K562 (cell line): ENCODE measurements around the gene PDE6D. TPM values are rescaled to one million over a fixed set of nuclear protein-coding genes. Genes with fewer than 3 reads are reported as not detected.

ENCODE experiments used
- FIP1L1 ChIP-seq: fragments of 200-400 bp; formaldehyde crosslinking; IDR thresholded peaks from 2 replicates; pipeline ENCODE4 v1.6.1; 2018; ENCODE audit warnings: mild to moderate bottlenecking, low read depth, low read length; ENCODE audit not compliant: poor library complexity, severe bottlenecking
- HCFC1 ChIP-seq: IDR thresholded peaks from 2 replicates; pipeline ENCODE4 v1.6.1; 2012; ENCODE audit warnings: low read depth, low read length, improper control_type of control experiment
- PRMT5 ChIP-seq: sonication (generic); formaldehyde crosslinking; IDR thresholded peaks from 2 replicates; pipeline ENCODE4 v1.5.0; 2020; ENCODE audit warnings: missing genetic modification reagents
- SMAD4 ChIP-seq: fragments of 250-450 bp; sonication (Bioruptor Pico); conservative IDR thresholded peaks from 2 replicates; pipeline ENCODE4 v1.8.0; 2021; ENCODE audit warnings: inconsistent platforms, mild to moderate bottlenecking, moderate library complexity
- TAF1 ChIP-seq: IDR thresholded peaks from 2 replicates; pipeline ENCODE4 v1.6.1; 2011; ENCODE audit warnings: mild to moderate bottlenecking, low read length, moderate library complexity; ENCODE audit not compliant: insufficient read depth, control insufficient read depth, severe bottlenecking; ENCODE audit errors: extremely low read depth
- ZNF57 ChIP-seq: fragments of 450-650 bp; formaldehyde crosslinking; IDR thresholded peaks from 2 replicates; pipeline ENCODE4 v1.4.0; 2020; ENCODE audit warnings: mild to moderate bottlenecking, moderate library complexity
- ZNF79 ChIP-seq: fragments of 250-450 bp; sonication (Bioruptor Pico); IDR thresholded peaks from 2 replicates; pipeline ENCODE4 v1.4.0; 2020; ENCODE audit warnings: low read depth, mild to moderate bottlenecking, moderate library complexity
- polyA plus RNA-seq, 8 experiments: library from polyadenylated mRNA; depleted of rRNA in 4 of 8; stranded (reverse) in 5 of 8; unstranded in 3 of 8; fragments of >200 nt; fragmentation: Nextera tagmentation in 2 of 8; fragmentation: Illumina TruSeq in 1 of 8; extraction: Ambion mirVana in 2 of 8; extraction: Trizol in 1 of 8; gene quantifications; 2 replicates each; pipeline versions ENCODE4 v1.2.1 to v1.2.3, GENCODE V29; 2011 to 2014; ENCODE audit warnings: inconsistent platforms in 1 of 8, missing spikeins in 1 of 8
- total RNA-seq, 7 experiments: library from RNA; depleted of rRNA in 6 of 7; stranded (reverse); fragments of >200 nt in 6 of 7; fragmentation: Illumina TruSeq in 2 of 7; extraction: Trizol in 2 of 7; gene quantifications; 2 replicates each; pipeline versions ENCODE4 v1.2.1 to v1.2.3, GENCODE V29; 2011 to 2021; ENCODE audit warnings: low replicate concordance in 1 of 7
- TF ChIP-seq, protein P1 (sequence below), 2 experiments: fragments of 450-650 bp; IDR thresholded peaks; 2 replicates each; pipeline ENCODE4 v1.6.1; 2018; ENCODE audit warnings: mild to moderate bottlenecking in 2 of 2, low read depth in 1 of 2; ENCODE audit not compliant: partially characterized antibody in 2 of 2
- TF ChIP-seq, protein P2 (sequence below): fragments of 450-650 bp; IDR thresholded peaks from 2 replicates; pipeline ENCODE4 v1.6.1; 2016; ENCODE audit warnings: low read depth
- TF ChIP-seq, protein P3 (sequence below), 2 experiments: fragments of 450-650 bp in 1 of 2; IDR thresholded peaks; 2 replicates each; pipeline ENCODE4 v1.6.1; 2011 to 2017; ENCODE audit warnings: low read depth in 2 of 2, antibody characterized with exemption in 1 of 2, borderline replicate concordance in 1 of 2, low read length in 1 of 2, mild to moderate bottlenecking in 1 of 2, mixed read lengths in 1 of 2; ENCODE audit not compliant: control insufficient read depth in 1 of 2

Gene PDE6D
- total and polyA plus RNA-seq, 9 of the 15 experiments (the other 6 are each of a cell fraction or from before 2014, with no cell fraction given), result 0.65 to 11.6 (median 7.0) TPM

DNA sequence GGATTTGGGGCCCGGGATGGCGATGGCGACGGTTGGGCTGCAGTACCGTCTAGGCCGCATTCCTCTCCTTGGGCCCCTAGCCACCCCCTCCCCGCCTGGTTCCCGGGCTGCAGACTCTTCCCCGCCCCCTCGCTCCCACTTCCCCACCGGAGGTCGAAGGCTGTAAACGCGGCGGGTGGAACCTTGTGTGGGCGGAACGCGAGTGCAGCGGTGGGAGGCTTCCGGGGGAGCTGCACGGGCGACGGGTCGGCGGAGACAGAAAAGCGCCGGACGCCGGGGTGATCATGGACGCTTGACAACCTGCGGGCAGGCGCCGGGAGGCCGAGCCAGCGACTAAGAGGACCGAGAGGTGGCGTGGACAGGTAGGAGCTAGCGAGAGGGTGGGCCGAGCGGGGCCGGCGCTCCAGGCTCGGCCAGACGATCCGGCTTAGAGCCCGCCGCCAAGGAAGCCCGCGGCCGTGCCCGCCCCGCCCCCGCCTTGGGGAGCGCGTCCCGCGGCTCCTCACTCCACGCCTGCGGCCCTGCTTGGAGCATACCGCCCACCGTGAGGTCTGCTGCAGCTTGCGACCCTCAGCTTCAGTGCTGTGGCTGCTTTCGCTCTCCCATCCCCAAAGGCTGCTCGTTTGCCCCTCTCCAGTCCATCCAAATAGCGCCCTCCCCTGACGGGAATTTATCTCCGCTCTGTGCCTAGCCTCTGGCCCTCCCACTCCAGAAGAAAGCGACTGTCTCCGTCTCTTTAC, 5.3 kb upstream of the PDE6D start, which contains the start of gene COPS7B (continued):
- TF ChIP-seq, protein P1, sequence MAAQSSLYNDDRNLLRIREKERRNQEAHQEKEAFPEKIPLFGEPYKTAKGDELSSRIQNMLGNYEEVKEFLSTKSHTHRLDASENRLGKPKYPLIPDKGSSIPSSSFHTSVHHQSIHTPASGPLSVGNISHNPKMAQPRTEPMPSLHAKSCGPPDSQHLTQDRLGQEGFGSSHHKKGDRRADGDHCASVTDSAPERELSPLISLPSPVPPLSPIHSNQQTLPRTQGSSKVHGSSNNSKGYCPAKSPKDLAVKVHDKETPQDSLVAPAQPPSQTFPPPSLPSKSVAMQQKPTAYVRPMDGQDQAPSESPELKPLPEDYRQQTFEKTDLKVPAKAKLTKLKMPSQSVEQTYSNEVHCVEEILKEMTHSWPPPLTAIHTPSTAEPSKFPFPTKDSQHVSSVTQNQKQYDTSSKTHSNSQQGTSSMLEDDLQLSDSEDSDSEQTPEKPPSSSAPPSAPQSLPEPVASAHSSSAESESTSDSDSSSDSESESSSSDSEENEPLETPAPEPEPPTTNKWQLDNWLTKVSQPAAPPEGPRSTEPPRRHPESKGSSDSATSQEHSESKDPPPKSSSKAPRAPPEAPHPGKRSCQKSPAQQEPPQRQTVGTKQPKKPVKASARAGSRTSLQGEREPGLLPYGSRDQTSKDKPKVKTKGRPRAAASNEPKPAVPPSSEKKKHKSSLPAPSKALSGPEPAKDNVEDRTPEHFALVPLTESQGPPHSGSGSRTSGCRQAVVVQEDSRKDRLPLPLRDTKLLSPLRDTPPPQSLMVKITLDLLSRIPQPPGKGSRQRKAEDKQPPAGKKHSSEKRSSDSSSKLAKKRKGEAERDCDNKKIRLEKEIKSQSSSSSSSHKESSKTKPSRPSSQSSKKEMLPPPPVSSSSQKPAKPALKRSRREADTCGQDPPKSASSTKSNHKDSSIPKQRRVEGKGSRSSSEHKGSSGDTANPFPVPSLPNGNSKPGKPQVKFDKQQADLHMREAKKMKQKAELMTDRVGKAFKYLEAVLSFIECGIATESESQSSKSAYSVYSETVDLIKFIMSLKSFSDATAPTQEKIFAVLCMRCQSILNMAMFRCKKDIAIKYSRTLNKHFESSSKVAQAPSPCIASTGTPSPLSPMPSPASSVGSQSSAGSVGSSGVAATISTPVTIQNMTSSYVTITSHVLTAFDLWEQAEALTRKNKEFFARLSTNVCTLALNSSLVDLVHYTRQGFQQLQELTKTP (IDR thresholded peaks at IDR 0.05; ENCODE audit: low read depth in 1 of 2, partially characterized antibody in 2 of 2), result peak in 1 of 2 experiments; percentile 45
- TF ChIP-seq HCFC1 (peak; percentile 89), ZNF57 (CRISPR knock-in tag) (no peak), FIP1L1 (peak; percentile 80), TAF1 (peak; percentile 92), PRMT5 (CRISPR knock-in tag) (no peak), ZNF79 (CRISPR knock-in tag) (no peak), SMAD4 (CRISPR knock-in tag) (peak; percentile 51; the same call in 1 of the 2 replicates)
- TF ChIP-seq, protein P2, sequence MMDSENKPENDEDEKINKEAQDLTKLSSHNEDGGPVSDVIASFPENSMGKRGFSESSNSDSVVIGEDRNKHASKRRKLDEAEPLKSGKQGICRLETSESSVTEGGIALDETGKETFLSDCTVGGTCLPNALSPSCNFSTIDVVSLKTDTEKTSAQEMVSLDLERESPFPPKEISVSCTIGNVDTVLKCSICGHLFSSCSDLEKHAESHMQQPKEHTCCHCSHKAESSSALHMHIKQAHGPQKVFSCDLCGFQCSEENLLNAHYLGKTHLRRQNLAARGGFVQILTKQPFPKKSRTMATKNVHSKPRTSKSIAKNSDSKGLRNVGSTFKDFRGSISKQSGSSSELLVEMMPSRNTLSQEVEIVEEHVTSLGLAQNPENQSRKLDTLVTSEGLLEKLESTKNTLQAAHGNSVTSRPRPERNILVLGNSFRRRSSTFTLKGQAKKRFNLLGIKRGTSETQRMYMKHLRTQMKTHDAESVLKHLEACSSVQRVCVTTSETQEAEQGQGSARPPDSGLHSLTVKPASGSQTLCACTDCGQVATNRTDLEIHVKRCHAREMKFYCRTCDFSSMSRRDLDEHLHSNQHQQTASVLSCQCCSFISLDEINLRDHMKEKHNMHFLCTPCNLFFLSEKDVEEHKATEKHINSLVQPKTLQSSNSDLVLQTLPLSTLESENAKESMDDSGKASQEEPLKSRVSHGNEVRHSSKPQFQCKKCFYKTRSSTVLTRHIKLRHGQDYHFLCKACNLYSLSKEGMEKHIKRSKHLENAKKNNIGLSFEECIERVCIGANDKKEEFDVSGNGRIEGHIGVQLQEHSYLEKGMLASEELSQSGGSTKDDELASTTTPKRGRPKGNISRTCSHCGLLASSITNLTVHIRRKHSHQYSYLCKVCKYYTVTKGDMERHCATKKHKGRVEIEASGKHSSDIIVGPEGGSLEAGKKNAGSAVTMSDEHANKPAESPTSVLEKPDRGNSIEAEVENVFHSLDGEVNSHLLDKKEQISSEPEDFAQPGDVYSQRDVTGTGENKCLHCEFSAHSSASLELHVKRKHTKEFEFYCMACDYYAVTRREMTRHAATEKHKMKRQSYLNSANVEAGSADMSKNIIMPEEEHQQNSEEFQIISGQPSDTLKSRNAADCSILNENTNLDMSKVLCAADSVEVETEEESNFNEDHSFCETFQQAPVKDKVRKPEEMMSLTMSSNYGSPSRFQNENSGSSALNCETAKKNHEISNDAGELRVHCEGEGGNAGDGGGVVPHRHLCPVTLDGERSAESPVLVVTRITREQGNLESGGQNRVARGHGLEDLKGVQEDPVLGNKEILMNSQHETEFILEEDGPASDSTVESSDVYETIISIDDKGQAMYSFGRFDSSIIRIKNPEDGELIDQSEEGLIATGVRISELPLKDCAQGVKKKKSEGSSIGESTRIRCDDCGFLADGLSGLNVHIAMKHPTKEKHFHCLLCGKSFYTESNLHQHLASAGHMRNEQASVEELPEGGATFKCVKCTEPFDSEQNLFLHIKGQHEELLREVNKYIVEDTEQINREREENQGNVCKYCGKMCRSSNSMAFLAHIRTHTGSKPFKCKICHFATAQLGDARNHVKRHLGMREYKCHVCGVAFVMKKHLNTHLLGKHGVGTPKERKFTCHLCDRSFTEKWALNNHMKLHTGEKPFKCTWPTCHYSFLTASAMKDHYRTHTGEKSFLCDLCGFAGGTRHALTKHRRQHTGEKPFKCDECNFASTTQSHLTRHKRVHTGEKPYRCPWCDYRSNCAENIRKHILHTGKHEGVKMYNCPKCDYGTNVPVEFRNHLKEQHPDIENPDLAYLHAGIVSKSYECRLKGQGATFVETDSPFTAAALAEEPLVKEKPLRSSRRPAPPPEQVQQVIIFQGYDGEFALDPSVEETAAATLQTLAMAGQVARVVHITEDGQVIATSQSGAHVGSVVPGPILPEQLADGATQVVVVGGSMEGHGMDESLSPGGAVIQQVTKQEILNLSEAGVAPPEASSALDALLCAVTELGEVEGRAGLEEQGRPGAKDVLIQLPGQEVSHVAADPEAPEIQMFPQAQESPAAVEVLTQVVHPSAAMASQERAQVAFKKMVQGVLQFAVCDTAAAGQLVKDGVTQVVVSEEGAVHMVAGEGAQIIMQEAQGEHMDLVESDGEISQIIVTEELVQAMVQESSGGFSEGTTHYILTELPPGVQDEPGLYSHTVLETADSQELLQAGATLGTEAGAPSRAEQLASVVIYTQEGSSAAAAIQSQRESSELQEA, result no peak
- TF ChIP-seq, protein P3, sequence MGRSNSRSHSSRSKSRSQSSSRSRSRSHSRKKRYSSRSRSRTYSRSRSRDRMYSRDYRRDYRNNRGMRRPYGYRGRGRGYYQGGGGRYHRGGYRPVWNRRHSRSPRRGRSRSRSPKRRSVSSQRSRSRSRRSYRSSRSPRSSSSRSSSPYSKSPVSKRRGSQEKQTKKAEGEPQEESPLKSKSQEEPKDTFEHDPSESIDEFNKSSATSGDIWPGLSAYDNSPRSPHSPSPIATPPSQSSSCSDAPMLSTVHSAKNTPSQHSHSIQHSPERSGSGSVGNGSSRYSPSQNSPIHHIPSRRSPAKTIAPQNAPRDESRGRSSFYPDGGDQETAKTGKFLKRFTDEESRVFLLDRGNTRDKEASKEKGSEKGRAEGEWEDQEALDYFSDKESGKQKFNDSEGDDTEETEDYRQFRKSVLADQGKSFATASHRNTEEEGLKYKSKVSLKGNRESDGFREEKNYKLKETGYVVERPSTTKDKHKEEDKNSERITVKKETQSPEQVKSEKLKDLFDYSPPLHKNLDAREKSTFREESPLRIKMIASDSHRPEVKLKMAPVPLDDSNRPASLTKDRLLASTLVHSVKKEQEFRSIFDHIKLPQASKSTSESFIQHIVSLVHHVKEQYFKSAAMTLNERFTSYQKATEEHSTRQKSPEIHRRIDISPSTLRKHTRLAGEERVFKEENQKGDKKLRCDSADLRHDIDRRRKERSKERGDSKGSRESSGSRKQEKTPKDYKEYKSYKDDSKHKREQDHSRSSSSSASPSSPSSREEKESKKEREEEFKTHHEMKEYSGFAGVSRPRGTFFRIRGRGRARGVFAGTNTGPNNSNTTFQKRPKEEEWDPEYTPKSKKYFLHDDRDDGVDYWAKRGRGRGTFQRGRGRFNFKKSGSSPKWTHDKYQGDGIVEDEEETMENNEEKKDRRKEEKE (IDR thresholded peaks at IDR 0.05; ENCODE audit: borderline replicate concordance in 1 of 2, control insufficient read depth in 1 of 2, low read depth in 2 of 2, low read length in 1 of 2), result peak in 1 of 2 experiments; percentile 93; a peak in 2 of 4 replicates
